CD8-positive, alpha-beta memory T cell (primary cell): Measurements from ENCODE around the gene HNRNPL. TPM values are rescaled to one million over a fixed set of nuclear protein-coding genes. Genes with fewer than 3 reads are reported as not detected.
"Not testable (repeated sequence)": the region's sequence is repeated elsewhere in the genome, so short reads cannot be mapped to it uniquely, and the experiment has no call there.

Source experiments
- CTCF ChIA-PET: fragments of 350-600 bp; sonication (Branson Sonifier 250); formaldehyde crosslinking; loops from one replicate; lab custom pipeline; 2021; ENCODE audit warnings: antibody characterized with exemption; lab: Charles Lee
- POLR2A ChIA-PET: fragments of 350-600 bp; sonication (Branson Sonifier 250); formaldehyde crosslinking; loops from one replicate; lab custom pipeline; 2021; ENCODE audit warnings: antibody characterized with exemption; lab: Charles Lee
- DNase-seq, 5 donors: peaks; one replicate each; pipeline versions ENCODE4 v3.0.0 to v3.0.0-alpha.2; 2020 to 2022; ENCODE audit warnings: mixed read lengths in 1 of 5
- H3K27ac ChIP-seq: one replicate; pipeline ENCODE4 v1.7.0; 2013; ENCODE audit warnings: low read depth, mild to moderate bottlenecking, low read length, moderate library complexity
- H3K27me3 ChIP-seq: 2 replicates; pipeline ENCODE4 v1.7.0; 2013; ENCODE audit warnings: low read length, mild to moderate bottlenecking; ENCODE audit not compliant: insufficient read depth, poor library complexity, severe bottlenecking
- H3K36me3 ChIP-seq: 2 replicates; pipeline ENCODE4 v1.7.0; 2013; ENCODE audit warnings: mild to moderate bottlenecking, low read length, moderate library complexity; ENCODE audit not compliant: insufficient read depth
- H3K4me1 ChIP-seq: 2 replicates; pipeline ENCODE4 v1.7.0; 2013; ENCODE audit warnings: mild to moderate bottlenecking, low read length, moderate library complexity; ENCODE audit not compliant: insufficient read depth
- H3K4me3 ChIP-seq: 2 replicates; pipeline ENCODE4 v1.7.0; 2013; ENCODE audit warnings: mild to moderate bottlenecking, low read length
- H3K9me3 ChIP-seq: 2 replicates; pipeline ENCODE4 v1.7.0; 2013; ENCODE audit warnings: mild to moderate bottlenecking, low read length
- H3K27ac Mint-ChIP-seq, 8 donors: one replicate each; pipeline ENCODE4 v1.8.0; 2020 to 2021; ENCODE audit warnings: mixed read lengths in 8 of 8, mild to moderate bottlenecking in 6 of 8, inconsistent platforms in 3 of 8, moderate library complexity in 3 of 8
- H3K27me3 Mint-ChIP-seq, 2 donors: one replicate each; pipeline ENCODE4 v1.8.0; 2020 to 2021; ENCODE audit warnings: mixed read lengths in 2 of 2, mild to moderate bottlenecking in 1 of 2, moderate library complexity in 1 of 2
- H3K36me3 Mint-ChIP-seq, 3 donors: one replicate each; pipeline ENCODE4 v1.8.0; 2020 to 2021; ENCODE audit warnings: mixed read lengths in 3 of 3, inconsistent platforms in 1 of 3, mild to moderate bottlenecking in 1 of 3
- H3K4me1 Mint-ChIP-seq, 3 donors: one replicate each; pipeline ENCODE4 v1.8.0; 2020 to 2021; ENCODE audit warnings: mixed read lengths in 3 of 3, inconsistent platforms in 1 of 3, mild to moderate bottlenecking in 1 of 3
- H3K4me3 Mint-ChIP-seq, 7 donors: one replicate each; pipeline ENCODE4 v1.8.0; 2020 to 2021; ENCODE audit warnings: mixed read lengths in 7 of 7, mild to moderate bottlenecking in 6 of 7, moderate library complexity in 4 of 7, inconsistent platforms in 2 of 7
- H3K9me3 Mint-ChIP-seq, 5 donors: one replicate each; pipeline ENCODE4 v1.8.0; 2020 to 2022; ENCODE audit warnings: mixed read lengths in 5 of 5, mild to moderate bottlenecking in 3 of 5, moderate library complexity in 2 of 5, inconsistent platforms in 1 of 5
- polyA plus RNA-seq: library from polyadenylated mRNA; unstranded; fragments of 300-500 nt; fragmentation: Illumina TruSeq; gene quantifications from one replicate; pipeline ENCODE4 v1.2.3, GENCODE V29; 2021
- total RNA-seq, 2 experiments: library from RNA; stranded (reverse); gene quantifications; one replicate each; pipeline ENCODE4 v1.2.3, GENCODE V29; 2021

HNRNPL gene
- total and polyA plus RNA-seq, 3 experiments from 2014 or later: 73.4 to 679 (median 656) TPM

DNA sequence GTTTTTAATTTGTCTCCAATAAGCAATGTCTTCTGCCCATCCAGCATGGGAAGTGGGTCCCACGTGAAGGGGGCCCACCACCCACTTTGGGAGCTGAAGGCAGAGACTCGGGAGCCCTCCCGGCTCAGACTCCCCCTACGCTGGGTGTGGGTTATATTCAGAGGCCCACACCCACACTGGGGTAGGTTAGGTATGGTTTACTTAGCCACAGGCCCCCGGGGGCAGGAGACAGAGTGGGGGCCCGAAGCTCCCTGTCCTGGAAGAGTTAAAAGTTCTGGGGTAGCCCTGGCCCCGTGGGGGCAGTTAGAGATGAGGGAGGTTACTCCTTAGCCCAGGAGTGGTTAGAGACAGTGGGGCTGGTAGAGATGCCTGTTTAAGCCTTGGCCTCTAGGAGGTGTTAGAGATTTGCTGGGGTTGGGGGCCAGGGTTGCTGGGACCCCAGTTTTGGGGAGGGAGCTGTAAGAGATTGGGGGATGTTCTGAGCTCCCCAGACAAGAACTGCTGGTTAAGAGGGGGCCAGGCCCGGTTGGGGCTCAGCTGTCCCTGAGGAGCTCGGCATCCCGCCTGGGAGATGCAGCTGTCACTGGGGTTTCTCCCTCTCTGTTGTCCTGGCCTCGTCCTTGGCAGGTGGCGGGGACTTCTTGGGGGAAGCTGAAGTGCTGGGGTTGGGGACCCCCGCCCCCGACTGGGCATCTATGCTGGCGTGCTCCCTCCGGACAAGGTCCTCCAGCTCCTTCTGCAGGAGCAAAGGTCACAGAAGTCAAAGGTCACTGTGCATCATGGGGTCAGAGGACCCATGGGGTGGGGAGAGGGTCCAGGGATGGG lies 29.0 kb upstream of the HNRNPL start:
- Mint-ChIP-seq H3K4me3 (peak overlapping the region; percentile 75 to 94 (median 90)), H3K9me3 (no peaks in the 10 kb centered on the region), H3K4me1 (peaks cover 21 to 41% (median 32%) of the 10 kb centered on the region in 3 donors), H3K27ac (peak overlapping the region; percentile 95 to 99 (median 96)), H3K27me3 (no peaks in the 10 kb centered on the region), H3K36me3 (peaks cover 0 to 43% (median 0%) of the 10 kb centered on the region in 3 donors)
- CTCF ChIA-PET: interaction anchor here (0.9 to 5.0 kb wide), 10 partner anchors 9 to 476 kb away, joined by 3 to 30 read pairs (median 6); partner anchors contain the start of genes ECH1, FAM98C, HNRNPL and MRPS12
- Histone ChIP-seq H3K36me3 (no peaks in the 10 kb centered on the region), H3K9me3 (no peaks in the 10 kb centered on the region), H3K27ac (peak overlapping the region; percentile 92), H3K27me3 (no peaks in the 10 kb centered on the region), H3K4me3 (peak overlapping the region; percentile 83), H3K4me1 (peaks cover 41% of the 10 kb centered on the region)
- DNase-seq: no peak
- POLR2A ChIA-PET: interaction anchor here (0.7 to 3.1 kb wide), 8 partner anchors 14 to 260 kb away, joined by 3 to 17 read pairs (median 5); partner anchors contain the start of genes ECH1, EIF3K and NFKBIB

DNA sequence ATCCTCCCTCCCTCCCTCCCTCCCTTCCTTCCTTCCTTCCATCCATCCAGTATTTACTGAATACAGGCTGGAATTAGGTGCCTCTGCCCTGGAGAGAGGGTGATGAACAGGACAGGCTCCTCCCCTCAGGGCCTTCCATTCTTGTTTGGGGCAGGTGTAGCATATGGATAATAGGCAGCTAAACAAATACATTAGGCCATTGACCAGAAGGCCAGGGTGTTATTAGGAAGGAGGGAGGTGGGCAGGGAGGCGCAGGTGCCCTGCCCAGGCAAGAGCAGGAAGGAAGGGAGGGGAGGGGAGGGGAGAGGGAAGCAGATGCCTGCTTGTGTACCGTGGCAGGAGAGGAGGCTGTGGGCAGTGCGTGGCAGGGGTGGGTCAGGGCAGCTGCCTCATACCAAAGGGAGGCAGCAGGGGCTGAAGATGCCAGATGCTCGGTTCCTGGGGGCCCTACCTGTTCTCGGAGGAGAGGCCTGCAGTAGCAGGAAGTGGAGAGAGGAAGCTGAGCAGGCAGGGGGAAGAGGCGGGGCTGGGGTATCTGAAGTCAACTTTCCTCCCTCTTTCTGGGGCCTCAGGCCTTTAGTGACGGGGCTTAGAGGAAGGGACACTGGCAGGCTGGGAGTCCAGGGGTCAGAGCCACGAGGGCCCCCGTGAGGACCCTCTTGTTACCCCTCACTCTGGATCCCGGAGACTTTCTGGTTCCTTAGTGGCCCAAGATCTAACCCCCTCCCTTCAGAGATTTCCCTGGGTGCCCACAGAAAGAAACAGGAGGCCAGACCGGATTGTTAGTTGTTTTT lies 28.2 kb upstream of the HNRNPL start, which contains the start of gene RINL:
TSS of gene RINL (minus strand) at position 495 of the 794 bp plus-strand sequence. CDS start 1,533 bp downstream, outside the sequence.
- peaks cover 24 to 46% (median 37%) of the 10 kb centered on the region in 3 donors for H3K4me1 Mint-ChIP-seq
- peaks cover 0 to 41% (median 3%) of the 10 kb centered on the region in 3 donors for H3K36me3 Mint-ChIP-seq
- POLR2A ChIA-PET: interaction anchor here (0.6 to 3.1 kb wide), 10 partner anchors 11 to 320 kb away, joined by 3 to 17 read pairs (median 5); partner anchors contain the start of genes CAPN12, ECH1, EIF3K and NFKBIB
- Histone ChIP-seq H3K9me3 (no peaks in the 10 kb centered on the region), H3K4me3 (peak within 1 kb of the TSS; percentile 83), H3K27ac (peak within 1 kb of the TSS; percentile 92), H3K36me3 (no peaks in the 10 kb centered on the region), H3K4me1 (peaks cover 41% of the 10 kb centered on the region), H3K27me3 (no peaks in the 10 kb centered on the region)
- H3K27me3 Mint-ChIP-seq: no peaks in the 10 kb centered on the region
- H3K4me3 Mint-ChIP-seq: peak within 1 kb of the TSS; percentile 75 to 94 (median 90)
- no peaks in the 10 kb centered on the region for H3K9me3 Mint-ChIP-seq
- DNase-seq: peak; percentile 48 to 82 (median 66)
- CTCF ChIA-PET: interaction anchor here (0.9 to 5.0 kb wide), 11 partner anchors 9 to 475 kb away, joined by 3 to 30 read pairs (median 4); partner anchors contain the start of genes ECH1, FAM98C, HNRNPL and MRPS12
- H3K27ac Mint-ChIP-seq: peak within 1 kb of the TSS; percentile 95 to 99 (median 96)

- Histone ChIP-seq H3K27me3 (no peaks in the 10 kb centered on the region), H3K9me3 (no peaks in the 10 kb centered on the region), H3K4me1 (peaks cover 35% of the 10 kb centered on the region), H3K4me3 (no peak overlapping the region), H3K27ac (no peak overlapping the region), H3K36me3 (no peaks in the 10 kb centered on the region)
- Mint-ChIP-seq H3K9me3 (no peaks in the 10 kb centered on the region), H3K4me1 (peaks cover 28 to 52% (median 44%) of the 10 kb centered on the region in 3 donors), H3K27ac (peak overlapping the region in 5 of 8 donors; percentile 26 to 81 (median 67)), H3K27me3 (no peaks in the 10 kb centered on the region), H3K36me3 (peaks cover 0 to 40% (median 7%) of the 10 kb centered on the region in 3 donors), H3K4me3 (no peak overlapping the region)
- POLR2A ChIA-PET: interaction anchor here (1.0 kb wide), 1 partner anchor 12 kb away, joined by 5 read pairs; no protein-coding TSS in a partner anchor
- CTCF ChIA-PET: interaction anchor here (1.0 to 5.0 kb wide), 5 partner anchors 12 to 472 kb away, joined by 3 to 30 read pairs (median 4); partner anchors contain the start of genes ECH1 and FAM98C
- DNase-seq: no peak
These were observed 26.0 kb upstream of the HNRNPL start for GRCh38 chr19:38875656-38876395.

DNA sequence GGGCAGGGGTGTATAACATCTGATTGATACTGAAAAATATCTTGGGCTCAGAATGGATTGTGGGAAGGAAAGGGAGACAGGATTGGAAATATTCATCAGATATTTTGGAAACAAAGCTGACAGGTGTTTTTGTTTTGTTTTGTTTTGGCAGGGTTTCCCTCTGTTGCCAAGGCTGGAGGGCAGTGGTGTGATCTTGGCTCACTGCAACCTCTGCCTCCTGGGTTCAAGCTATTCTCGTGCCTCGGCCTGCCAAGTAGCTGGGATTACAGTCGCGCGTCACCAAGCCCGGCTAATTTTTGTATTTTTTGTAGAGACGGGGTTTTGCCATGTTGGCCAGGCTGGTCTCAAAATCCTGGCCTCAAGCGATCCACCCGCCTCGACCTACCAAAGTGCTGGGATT lies 23.6 kb upstream of the HNRNPL start:
- H3K9me3 ChIP-seq, H3K27ac ChIP-seq, H3K27me3 Mint-ChIP-seq, POLR2A ChIA-PET, H3K4me3 ChIP-seq, H3K36me3 ChIP-seq, DNase-seq, H3K9me3 Mint-ChIP-seq, H3K27me3 ChIP-seq, CTCF ChIA-PET: not testable (repeated sequence)
- Mint-ChIP-seq H3K27ac (peak overlapping the region in 6 of 8 donors; percentile 12 to 90 (median 22)), H3K4me1 (peaks cover 31 to 63% (median 54%) of the 10 kb centered on the region in 3 donors), H3K36me3 (peaks cover 0 to 46% (median 7%) of the 10 kb centered on the region in 3 donors), H3K4me3 (peak overlapping the region in 1 of 7 donors; percentile 2)
- peaks cover 35% of the 10 kb centered on the region for H3K4me1 ChIP-seq

DNA sequence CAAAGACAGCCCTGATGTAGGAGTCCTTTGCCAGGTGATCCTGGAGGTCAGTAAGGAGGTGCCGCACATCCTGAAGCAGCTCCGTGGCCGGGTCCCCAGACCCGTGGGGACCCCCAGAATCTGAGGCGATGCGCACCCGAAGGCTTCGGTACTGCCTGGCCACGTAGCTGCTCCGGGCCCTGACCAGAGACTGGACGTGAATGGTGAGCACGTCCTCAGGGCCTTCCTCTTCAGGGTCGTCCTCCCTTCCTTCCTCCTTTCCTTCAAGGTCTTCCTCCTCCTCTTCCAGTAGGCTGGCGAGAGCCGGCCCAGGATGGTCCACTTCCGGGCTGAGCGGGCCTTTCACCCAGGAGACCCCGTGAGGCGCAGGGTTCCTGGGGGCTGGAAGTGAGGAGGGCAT lies 20.8 kb upstream of the HNRNPL start:
- Histone ChIP-seq H3K27me3 (no peaks in the 10 kb centered on the region), H3K36me3 (no peaks in the 10 kb centered on the region), H3K4me1 (peaks cover 31% of the 10 kb centered on the region), H3K9me3 (no peaks in the 10 kb centered on the region), H3K4me3 (peak overlapping the region; percentile 36), H3K27ac (no peak overlapping the region)
- no peak for DNase-seq
- Mint-ChIP-seq H3K9me3 (no peaks in the 10 kb centered on the region), H3K36me3 (peaks cover 3 to 38% (median 7%) of the 10 kb centered on the region in 3 donors), H3K27ac (peak overlapping the region; percentile 48 to 96 (median 90)), H3K4me1 (peaks cover 25 to 53% (median 45%) of the 10 kb centered on the region in 3 donors), H3K4me3 (peak overlapping the region; percentile 61 to 94 (median 89)), H3K27me3 (no peaks in the 10 kb centered on the region)
- ChIA-PET CTCF (interaction anchor here (1.4 to 4.6 kb wide), 12 partner anchors 8 to 136 kb away, joined by 4 to 38 read pairs (median 8); partner anchors contain the start of genes ECH1, MRPS12, NFKBIB and RINL), POLR2A (interaction anchor here (1.3 to 3.7 kb wide), 5 partner anchors 19 to 137 kb away, joined by 5 to 33 read pairs (median 13); partner anchors contain the start of gene ECH1)

DNA sequence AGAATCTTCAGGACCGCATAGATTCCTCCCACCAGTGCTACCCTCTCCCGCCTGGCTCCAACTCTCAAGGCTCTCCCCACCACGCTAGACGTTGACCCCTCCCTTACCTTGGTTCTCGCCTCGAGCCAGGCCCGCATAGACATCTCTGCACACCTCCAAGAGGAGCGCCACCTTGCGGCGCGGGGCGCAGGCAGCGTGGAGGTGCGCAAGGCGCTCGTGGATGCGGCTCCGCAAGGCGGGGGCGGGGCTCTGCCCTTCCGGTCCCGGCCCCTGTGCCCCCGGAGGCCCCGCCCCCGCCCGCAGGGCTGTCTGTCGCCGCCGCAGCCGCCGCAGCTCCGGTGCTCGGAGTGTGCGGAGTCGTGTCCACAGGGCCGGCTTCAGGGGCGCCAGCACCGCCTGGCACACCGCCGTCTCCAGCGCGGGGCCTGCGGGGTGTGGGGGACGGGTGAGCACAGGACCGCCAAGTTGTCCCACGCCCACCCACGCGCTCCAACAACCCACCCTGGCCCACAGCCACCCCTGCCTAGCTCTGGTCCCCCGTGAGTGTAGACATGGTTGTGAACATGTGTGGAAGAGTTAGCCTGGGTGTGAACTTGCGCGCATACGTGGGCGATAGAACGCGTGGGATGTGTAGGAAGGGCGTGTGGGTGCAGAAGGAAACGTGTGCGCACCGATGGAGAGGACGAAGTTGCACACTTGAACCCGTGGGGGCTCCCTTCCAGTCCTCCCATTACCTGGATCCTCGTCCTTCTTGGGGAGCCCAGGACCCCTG lies 20.2 kb upstream of the HNRNPL start:
- Histone ChIP-seq H3K4me3 (peak overlapping the region; percentile 78), H3K36me3 (no peaks in the 10 kb centered on the region), H3K9me3 (no peaks in the 10 kb centered on the region), H3K27ac (peak overlapping the region; percentile 66), H3K27me3 (no peaks in the 10 kb centered on the region), H3K4me1 (peaks cover 37% of the 10 kb centered on the region)
- CTCF ChIA-PET: interaction anchor here (1.0 to 4.6 kb wide), 22 partner anchors 8 to 467 kb away, joined by 3 to 38 read pairs (median 5); partner anchors contain the start of genes ECH1, FAM98C, MRPS12 and NFKBIB
- peak overlapping the region; percentile 48 to 97 (median 94) for H3K27ac Mint-ChIP-seq
- H3K27me3 Mint-ChIP-seq: no peaks in the 10 kb centered on the region
- DNase-seq: peak; percentile 92 to 96 (median 93)
- POLR2A ChIA-PET: interaction anchor here (1.1 to 3.7 kb wide), 6 partner anchors 7 to 136 kb away, joined by 3 to 33 read pairs (median 10); partner anchors contain the start of gene ECH1
- peak overlapping the region; percentile 87 to 94 (median 91) for H3K4me3 Mint-ChIP-seq
- H3K4me1 Mint-ChIP-seq: peaks cover 30 to 58% (median 51%) of the 10 kb centered on the region in 3 donors
- peaks cover 0 to 2% (median 0%) of the 10 kb centered on the region in 5 donors for H3K9me3 Mint-ChIP-seq
- peaks cover 3 to 38% (median 7%) of the 10 kb centered on the region in 3 donors for H3K36me3 Mint-ChIP-seq
